Activated naive CD4-positive, alpha-beta T cell treated with anti-CD3 and anti-CD28 coated beads for 36 hours (primary cell): ENCODE measurements around the gene DIP2A. TPM values are rescaled to one million over a fixed set of nuclear protein-coding genes. Genes with fewer than 3 reads are reported as not detected.

Source experiments
- CTCF ChIA-PET: fragments of 350-600 bp; sonication (Branson Sonifier 250); formaldehyde crosslinking; loops from one replicate; lab custom pipeline; 2021; ENCODE audit warnings: antibody characterized with exemption; lab: Charles Lee
- DNase-seq: peaks from one replicate; pipeline ENCODE4 v3.0.0-alpha.2; 2020
- H3K27ac Mint-ChIP-seq: one replicate; pipeline ENCODE4 v1.8.0; 2021; ENCODE audit warnings: mild to moderate bottlenecking, mixed read lengths
- H3K27me3 Mint-ChIP-seq: one replicate; pipeline ENCODE4 v1.8.0; 2021; ENCODE audit warnings: low read depth, mixed read lengths
- H3K36me3 Mint-ChIP-seq: one replicate; pipeline ENCODE4 v1.8.0; 2021; ENCODE audit warnings: low read depth, mixed read lengths
- H3K4me1 Mint-ChIP-seq: one replicate; pipeline ENCODE4 v1.8.0; 2021; ENCODE audit warnings: low read depth, mixed read lengths
- H3K4me3 Mint-ChIP-seq: one replicate; pipeline ENCODE4 v1.8.0; 2021; ENCODE audit warnings: mild to moderate bottlenecking, moderate library complexity, mixed read lengths
- H3K9me3 Mint-ChIP-seq: one replicate; pipeline ENCODE4 v1.8.0; 2021; ENCODE audit warnings: mixed read lengths
- intact Hi-C: fragments of 100-400 bp; cut with micrococcal nuclease; formaldehyde crosslinking; loops from one replicate; pipeline ENCODE4 v1.15.1; 2023
- total RNA-seq, 2 experiments: library from RNA; stranded (reverse); gene quantifications; one replicate each; pipeline ENCODE4 v1.2.3, GENCODE V29; 2021

DIP2A gene
- total RNA-seq, 2 experiments from 2014 or later = 31.4 to 32.7 TPM

DNA sequence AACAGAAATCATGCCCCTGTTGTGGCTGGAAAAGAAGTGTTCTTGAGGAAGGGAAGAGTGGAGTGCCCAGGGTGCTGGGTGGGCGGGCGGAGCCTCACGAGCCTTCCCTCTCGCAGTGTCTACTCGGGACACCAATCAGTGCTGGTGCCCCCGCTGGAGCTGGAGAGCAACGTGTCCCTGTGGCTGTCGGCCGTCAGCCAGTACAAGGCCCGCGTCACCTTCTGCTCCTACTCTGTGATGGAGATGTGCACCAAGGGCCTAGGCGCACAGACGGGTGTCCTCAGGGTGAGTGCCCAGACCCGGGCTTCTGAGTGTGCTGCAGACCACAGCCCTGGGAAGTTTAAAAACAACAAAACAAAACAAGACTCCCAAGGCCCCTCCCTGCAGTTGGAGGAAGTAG lies 98.8 kb downstream of the DIP2A start:
- no peak for DNase-seq
- Mint-ChIP-seq H3K4me3 (no peak overlapping the region), H3K27me3 (no peaks in the 10 kb centered on the region), H3K36me3 (peaks cover 35% of the 10 kb centered on the region), H3K27ac (no peak overlapping the region), H3K4me1 (peaks cover 60% of the 10 kb centered on the region), H3K9me3 (no peaks in the 10 kb centered on the region)
- intact Hi-C loops = loop anchor here (5.0 kb wide), 1 partner anchor 585 kb away; no protein-coding TSS in a partner anchor
- CTCF ChIA-PET = no interaction called here

- H3K4me3 Mint-ChIP-seq = no peak overlapping the region
- H3K4me1 Mint-ChIP-seq = peaks cover 60% of the 10 kb centered on the region
These were observed 99.3 kb downstream of the DIP2A start for GRCh38 chr21:46557919-46558392.

GRCh38 chr21:46559291-46559983 lies 100.7 kb downstream of the DIP2A start:
- CTCF ChIA-PET = interaction anchor here (0.7 to 1.0 kb wide), 4 partner anchors 21 to 1440 kb away, joined by 3 to 5 read pairs (median 4); partner anchors contain the start of gene PRMT2
- Mint-ChIP-seq H3K27me3 (no peaks in the 10 kb centered on the region), H3K4me1 (peaks cover 59% of the 10 kb centered on the region), H3K27ac (peak overlapping the region; percentile 98), H3K4me3 (peak overlapping the region; percentile 85), H3K36me3 (peaks cover 35% of the 10 kb centered on the region), H3K9me3 (no peaks in the 10 kb centered on the region)
- intact Hi-C loops = loop anchor here (1.0 to 5.0 kb wide), 2 partner anchors 76 to 587 kb away; partner anchors contain the start of gene PRMT2
- peak; percentile 77 for DNase-seq

More at GRCh38 chr21:46557919-46558392, 99.3 kb downstream of the DIP2A start:
- no peak overlapping the region for H3K27ac Mint-ChIP-seq
- DNase-seq = no peak
- intact Hi-C loops = loop anchor here (5.0 kb wide), 1 partner anchor 586 kb away; no protein-coding TSS in a partner anchor
- CTCF ChIA-PET = no interaction called here
- no peaks in the 10 kb centered on the region for H3K9me3 Mint-ChIP-seq
- H3K27me3 Mint-ChIP-seq = no peaks in the 10 kb centered on the region
- peaks cover 34% of the 10 kb centered on the region for H3K36me3 Mint-ChIP-seq

DNA sequence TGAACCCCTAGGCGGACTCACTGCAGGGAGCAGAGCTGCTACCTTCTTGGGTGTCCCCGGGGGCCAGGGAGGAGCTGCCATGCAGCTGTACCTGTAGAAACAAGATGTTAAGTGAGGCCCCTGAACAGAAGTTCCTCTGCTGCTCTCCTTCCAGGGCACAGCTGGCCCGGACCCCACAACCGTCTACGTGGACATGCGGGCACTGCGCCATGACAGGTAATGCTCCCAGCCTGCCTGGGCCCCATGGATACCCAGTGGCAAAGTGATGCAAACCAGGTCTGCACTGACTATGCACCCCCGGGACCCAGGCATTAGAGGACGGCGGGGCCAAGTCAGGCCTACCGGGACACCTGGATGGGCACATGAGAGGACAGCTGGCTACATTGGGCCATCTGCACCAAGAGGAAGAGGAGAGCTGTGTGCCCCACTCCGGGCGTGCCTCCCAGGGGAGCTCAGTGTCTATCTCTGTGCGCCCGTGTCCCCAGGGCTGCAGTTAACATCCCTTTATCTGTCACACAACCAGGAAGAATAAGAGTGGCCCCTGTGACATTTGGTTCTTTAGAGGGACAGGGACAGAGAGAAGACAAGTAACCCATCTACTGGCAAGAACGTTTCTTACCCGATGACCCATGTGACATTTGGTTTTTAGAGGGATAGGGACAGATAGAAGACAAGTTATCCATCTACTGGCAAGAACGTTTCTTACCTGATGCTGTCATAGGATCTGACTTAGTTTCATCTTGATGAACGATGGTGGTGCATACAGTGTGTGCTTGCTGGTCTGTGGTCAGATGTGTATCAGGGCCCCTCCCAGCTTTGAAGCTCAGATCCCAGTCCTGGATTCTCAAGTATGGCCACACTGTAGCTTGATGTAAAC lies 102.1 kb downstream of the DIP2A start:
- CTCF ChIA-PET = interaction anchor here (0.9 to 1.5 kb wide), 2 partner anchors 10 to 73 kb away, joined by 3 read pairs; no protein-coding TSS in a partner anchor
- peak overlapping the region; percentile 98 for H3K27ac Mint-ChIP-seq
- no peak for DNase-seq
- no peaks in the 10 kb centered on the region for H3K27me3 Mint-ChIP-seq
- H3K4me1 Mint-ChIP-seq = peaks cover 59% of the 10 kb centered on the region
- intact Hi-C loops = no loop called here
- peak overlapping the region; percentile 85 for H3K4me3 Mint-ChIP-seq
- H3K36me3 Mint-ChIP-seq = peaks cover 35% of the 10 kb centered on the region
- H3K9me3 Mint-ChIP-seq = no peaks in the 10 kb centered on the region

DNA sequence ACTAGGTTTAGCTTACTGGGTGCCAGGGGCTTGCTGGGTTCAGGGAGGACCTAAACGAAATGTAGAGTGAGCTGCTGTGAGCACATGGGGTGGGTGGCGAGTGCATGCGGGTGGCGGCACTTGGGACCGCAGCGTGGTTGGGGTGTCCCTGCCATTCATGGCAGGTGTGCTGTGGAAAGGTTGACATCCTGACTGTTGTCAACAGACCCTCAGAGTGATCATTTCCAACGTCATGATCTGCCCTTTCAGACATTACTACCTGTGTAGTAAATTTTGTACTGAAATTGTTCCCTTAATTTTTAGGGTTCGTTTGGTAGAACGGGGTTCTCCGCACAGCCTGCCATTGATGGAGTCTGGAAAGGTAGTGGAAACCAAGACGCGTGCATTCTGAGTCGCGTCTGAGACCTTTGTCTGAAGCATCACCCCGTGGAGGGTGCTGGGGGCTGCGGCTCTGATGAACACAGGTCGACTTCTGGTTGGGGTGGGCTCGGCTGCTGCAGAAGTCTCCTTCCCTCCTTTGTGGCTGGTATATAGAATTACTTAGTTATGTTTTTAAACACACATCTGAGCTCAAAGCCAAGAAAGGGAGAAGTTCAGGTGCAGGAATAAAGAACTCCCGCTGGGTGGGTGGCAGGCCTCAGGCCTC lies 102.9 kb downstream of the DIP2A start:
- Mint-ChIP-seq H3K27me3 (no peaks in the 10 kb centered on the region), H3K27ac (no peak overlapping the region), H3K36me3 (peaks cover 35% of the 10 kb centered on the region), H3K4me1 (peaks cover 60% of the 10 kb centered on the region), H3K4me3 (no peak overlapping the region), H3K9me3 (no peaks in the 10 kb centered on the region)
- intact Hi-C loops = no loop called here
- DNase-seq = no peak
- CTCF ChIA-PET = interaction anchor here (1.5 kb wide), 1 partner anchor 9 kb away, joined by 3 read pairs; no protein-coding TSS in a partner anchor

DNA sequence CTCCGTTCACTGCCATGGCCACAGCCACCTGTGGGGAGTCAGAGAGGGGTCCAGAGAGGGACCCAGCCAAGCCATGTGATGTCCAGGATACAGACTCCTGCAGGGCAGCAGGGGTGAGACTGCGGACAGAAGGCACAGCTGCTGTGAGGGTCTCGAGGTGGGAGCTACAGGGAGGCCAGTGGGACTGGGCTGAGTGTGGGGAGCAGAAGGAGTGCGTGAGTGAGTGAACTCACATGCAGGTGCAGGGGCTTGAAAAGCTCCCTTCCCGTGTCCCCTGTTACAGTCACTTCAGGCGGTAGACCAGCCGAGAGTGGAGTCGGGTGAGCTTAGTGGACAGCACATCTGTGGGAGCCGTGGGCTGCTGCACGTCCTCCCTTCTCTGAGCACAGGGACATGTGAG lies 103.8 kb downstream of the DIP2A start:
- DNase-seq = no peak
- H3K36me3 Mint-ChIP-seq = peaks cover 36% of the 10 kb centered on the region
- H3K27me3 Mint-ChIP-seq = no peaks in the 10 kb centered on the region
- H3K4me1 Mint-ChIP-seq = peaks cover 62% of the 10 kb centered on the region
- H3K4me3 Mint-ChIP-seq = no peak overlapping the region
- intact Hi-C loops = no loop called here
- no peaks in the 10 kb centered on the region for H3K9me3 Mint-ChIP-seq
- H3K27ac Mint-ChIP-seq = no peak overlapping the region
- CTCF ChIA-PET = interaction anchor here (0.6 to 1.5 kb wide), 2 partner anchors 8 to 11 kb away, joined by 3 to 4 read pairs; no protein-coding TSS in a partner anchor

GRCh38 chr21:46562964-46563607 lies 104.4 kb downstream of the DIP2A start:
- no peak for DNase-seq
- Mint-ChIP-seq H3K27ac (no peak overlapping the region), H3K27me3 (no peaks in the 10 kb centered on the region), H3K4me1 (peaks cover 65% of the 10 kb centered on the region), H3K9me3 (no peaks in the 10 kb centered on the region), H3K4me3 (no peak overlapping the region), H3K36me3 (peaks cover 39% of the 10 kb centered on the region)
- CTCF ChIA-PET = interaction anchor here (0.6 kb wide), 1 partner anchor 11 kb away, joined by 4 read pairs; no protein-coding TSS in a partner anchor
- intact Hi-C loops = no loop called here

DNA sequence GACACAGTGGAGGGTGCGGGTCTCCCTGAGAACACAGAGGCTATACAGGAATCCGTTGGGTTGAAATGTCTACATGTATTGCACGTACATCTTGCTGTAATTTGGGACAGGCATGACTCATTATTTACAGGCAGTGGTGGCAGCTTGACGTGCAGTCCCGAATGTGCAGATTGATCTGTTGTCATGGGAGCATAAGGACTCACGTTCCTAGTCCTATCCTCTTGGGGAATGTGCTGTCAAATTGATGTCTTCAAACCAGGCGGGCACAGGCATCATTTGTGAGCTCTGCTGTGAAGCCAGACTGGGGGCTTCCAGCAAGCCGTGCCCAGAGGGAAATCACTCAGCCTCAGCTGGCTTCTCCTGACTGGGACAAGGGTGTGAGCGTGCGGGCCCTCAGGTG lies 105.7 kb downstream of the DIP2A start:
- H3K4me3 Mint-ChIP-seq = no peak overlapping the region
- H3K27ac Mint-ChIP-seq = peak overlapping the region; percentile 36
- no peak for DNase-seq
- CTCF ChIA-PET = no interaction called here
- no peaks in the 10 kb centered on the region for H3K9me3 Mint-ChIP-seq
- intact Hi-C loops = no loop called here
- H3K4me1 Mint-ChIP-seq = peaks cover 59% of the 10 kb centered on the region
- H3K36me3 Mint-ChIP-seq = peaks cover 47% of the 10 kb centered on the region
- no peaks in the 10 kb centered on the region for H3K27me3 Mint-ChIP-seq

GRCh38 chr21:46567348-46567747 lies 108.7 kb downstream of the DIP2A start:
- CTCF ChIA-PET = interaction anchor here (1.0 kb wide), 1 partner anchor 72 kb away, joined by 3 read pairs; no protein-coding TSS in a partner anchor
- peaks cover 29% of the 10 kb centered on the region for H3K4me1 Mint-ChIP-seq
- peaks cover 42% of the 10 kb centered on the region for H3K36me3 Mint-ChIP-seq
- intact Hi-C loops = no loop called here
- no peak for DNase-seq
- peak overlapping the region; percentile 33 for H3K27ac Mint-ChIP-seq
- no peak overlapping the region for H3K4me3 Mint-ChIP-seq
- no peaks in the 10 kb centered on the region for H3K27me3 Mint-ChIP-seq
- no peaks in the 10 kb centered on the region for H3K9me3 Mint-ChIP-seq

DNA sequence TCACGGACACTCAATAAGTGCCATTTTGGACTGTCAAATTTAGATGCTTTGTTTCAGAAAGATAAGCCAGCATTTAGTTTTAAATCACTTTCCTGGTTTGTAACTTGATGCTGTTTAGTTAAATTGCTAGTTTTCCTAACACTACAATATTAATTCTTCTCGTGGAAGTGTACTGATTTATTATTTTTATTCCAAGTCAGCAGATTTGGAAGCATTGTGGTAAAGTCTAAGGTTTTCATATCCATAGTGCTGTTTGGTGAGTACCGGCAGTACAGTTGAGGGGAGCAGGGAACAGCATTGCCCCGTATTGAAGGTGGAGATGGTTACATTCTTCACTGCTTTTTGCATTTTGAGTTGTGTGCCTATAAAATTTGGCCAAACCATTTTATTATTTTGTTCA lies 109.9 kb downstream of the DIP2A start:
- intact Hi-C loops = no loop called here
- CTCF ChIA-PET = no interaction called here

GRCh38 chr21:46569081-46569480 lies 110.4 kb downstream of the DIP2A start:
- Mint-ChIP-seq H3K27me3 (no peaks in the 10 kb centered on the region), H3K9me3 (peaks cover 4% of the 10 kb centered on the region), H3K36me3 (peaks cover 48% of the 10 kb centered on the region), H3K27ac (no peak overlapping the region), H3K4me3 (no peak overlapping the region), H3K4me1 (peaks cover 20% of the 10 kb centered on the region)
- CTCF ChIA-PET = interaction anchor here (0.7 kb wide), 1 partner anchor 44 kb away, joined by 4 read pairs; no protein-coding TSS in a partner anchor
- intact Hi-C loops = no loop called here
- no peak for DNase-seq

More for the DNA sequence above, 109.9 kb downstream of the DIP2A start:
- peaks cover 19% of the 10 kb centered on the region for H3K4me1 Mint-ChIP-seq
- no peak for DNase-seq
- H3K36me3 Mint-ChIP-seq = peaks cover 47% of the 10 kb centered on the region
- peaks cover 2% of the 10 kb centered on the region for H3K9me3 Mint-ChIP-seq
- no peak overlapping the region for H3K27ac Mint-ChIP-seq
- H3K27me3 Mint-ChIP-seq = no peaks in the 10 kb centered on the region
- no peak overlapping the region for H3K4me3 Mint-ChIP-seq
